Activated CD8-positive, alpha-beta memory T cell treated with anti-CD3 and anti-CD28 coated beads, Interleukin-2, amount 50 U/mL, for 24 hours (primary cell): Measurements from ENCODE around the gene HMX3.
A peak's percentile ranks its signal among the peaks of the same experiment; 100 is the strongest.

Experiments
- DNase-seq: peaks from one replicate; pipeline ENCODE4 v3.0.0-alpha.2; 2020; ENCODE audit errors: extremely low read depth

HMX3 gene

GRCh38 chr10:123135415-123136141 is at the start of gene HMX3:
Gene HMX3, plus strand, starts transcription at chr10:123135970. Its CDS starts 81 bp downstream, at chr10:123136051.
- no peak for DNase-seq

GRCh38 chr10:123086281-123086680 is 49.5 kb upstream of the HMX3 start:
- DNase-seq: no peak

GRCh38 chr10:123087348-123087747 is 48.4 kb upstream of the HMX3 start:
- no peak for DNase-seq

- no peak for DNase-seq
Observed at GRCh38 chr10:123087786-123088185, 48.0 kb upstream of the HMX3 start.

- DNase-seq: no peak
Observed at GRCh38 chr10:123092635-123093414, 42.9 kb upstream of the HMX3 start.

GRCh38 chr10:123093489-123093888 is 42.3 kb upstream of the HMX3 start:
- no peak for DNase-seq

GRCh38 chr10:123096452-123096851 is 39.3 kb upstream of the HMX3 start:
- no peak for DNase-seq

GRCh38 chr10:123097039-123097438 is 38.7 kb upstream of the HMX3 start:
- no peak for DNase-seq

GRCh38 chr10:123100030-123100762 is 35.6 kb upstream of the HMX3 start:
- DNase-seq: no peak

GRCh38 chr10:123101872-123102271 is 33.9 kb upstream of the HMX3 start:
- DNase-seq: no peak

GRCh38 chr10:123102673-123103072 is 33.1 kb upstream of the HMX3 start:
- DNase-seq: no peak

- no peak for DNase-seq
Observed at GRCh38 chr10:123103944-123104343, 31.8 kb upstream of the HMX3 start.

GRCh38 chr10:123109466-123109865 is 26.3 kb upstream of the HMX3 start:
- DNase-seq: no peak

- DNase-seq: no peak
Observed at GRCh38 chr10:123117644-123118417, 17.9 kb upstream of the HMX3 start.

GRCh38 chr10:123119081-123119480 is 16.7 kb upstream of the HMX3 start:
- no peak for DNase-seq

- no peak for DNase-seq
Observed at GRCh38 chr10:123126246-123126645, 9.5 kb upstream of the HMX3 start.

GRCh38 chr10:123129618-123130271 is 6.0 kb upstream of the HMX3 start:
- no peak for DNase-seq

- DNase-seq: peak; percentile 76
Observed at GRCh38 chr10:123132576-123133477, 2.9 kb upstream of the HMX3 start.

- DNase-seq: no peak
Observed at GRCh38 chr10:123133541-123134342, 2.0 kb upstream of the HMX3 start.
